ENCODE data around the gene PIGT.

The PIGT gene

GRCh38 chr20:45406260-45407066 is 9.5 kb upstream of the PIGT start:
- Histone ChIP-seq H3K36me3 (ENCODE audit: insufficient read depth, low read length) (peaks cover 18% of the 10 kb centered on the region), H3K27me3 (ENCODE audit: insufficient read depth, low read length) (no peaks in the 10 kb centered on the region), H3K9me3 (ENCODE audit: low read length) (no peaks in the 10 kb centered on the region), H3K4me3 (ENCODE audit: low read length) (peak overlapping the region; percentile 88), H3K4me1 (ENCODE audit: insufficient read depth, low read length) (no peaks in the 10 kb centered on the region), H2AFZ (ENCODE audit: low read depth, low read length) (peak overlapping the region; percentile 96)

- Histone ChIP-seq H3K4me3 (ENCODE audit: low read length) (peak overlapping the region; percentile 88), H3K4me1 (ENCODE audit: insufficient read depth, low read length) (no peaks in the 10 kb centered on the region), H3K27me3 (ENCODE audit: insufficient read depth, low read length) (no peaks in the 10 kb centered on the region)
Observed at GRCh38 chr20:45407067-45407745, 8.7 kb upstream of the PIGT start.

DNA sequence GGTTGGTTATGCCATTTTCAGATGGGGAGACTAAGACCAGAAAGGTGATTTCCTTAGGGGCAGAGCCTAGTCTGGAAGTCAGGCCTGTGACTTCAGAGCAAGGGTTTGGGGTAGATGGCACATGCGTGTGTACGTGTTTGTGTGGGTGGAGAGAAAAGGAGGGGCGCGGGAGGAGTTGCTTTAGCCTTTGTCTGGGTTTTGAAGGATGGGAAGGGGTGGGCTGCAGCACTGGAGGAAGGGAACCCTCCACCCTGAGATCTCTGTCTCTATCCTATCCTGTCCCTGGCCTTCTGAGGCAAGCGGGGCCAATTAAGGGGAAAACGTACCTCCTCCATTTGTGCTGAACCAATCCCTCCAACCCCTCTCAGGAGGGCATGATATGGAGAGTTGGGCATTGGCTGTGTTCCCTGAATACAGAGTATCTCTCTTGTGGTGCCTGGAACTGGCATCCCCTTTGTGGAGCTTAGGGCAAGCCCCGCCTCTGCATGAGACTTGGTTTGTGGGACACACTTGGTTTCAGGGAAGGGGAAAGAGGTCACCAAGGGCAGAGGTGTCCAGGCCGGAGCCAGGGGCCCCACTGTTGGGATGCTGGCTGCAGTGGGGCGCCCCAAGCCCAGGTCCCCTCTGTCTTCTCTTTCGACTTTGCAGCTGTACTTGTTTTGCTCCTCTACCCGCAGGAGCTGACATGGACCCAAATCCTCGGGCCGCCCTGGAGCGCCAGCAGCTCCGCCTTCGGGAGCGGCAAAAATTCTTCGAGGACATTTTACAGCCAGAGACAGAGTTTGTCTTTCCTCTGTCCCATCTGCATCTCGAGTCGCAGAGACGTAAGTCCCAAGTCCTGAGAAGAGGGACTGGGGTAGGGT is 7.9 kb upstream of the PIGT start, which contains the start of gene DBNDD2:
Gene DBNDD2, plus strand, starts transcription at position 507 of the 863 bp plus-strand sequence. Its CDS starts 179 bp downstream, at position 686.
- H3K9me3 ChIP-seq (ENCODE audit: low read length), result no peaks in the 10 kb centered on the region
- H3K4me3 ChIP-seq (ENCODE audit: low read length), result peak within 1 kb of the TSS; percentile 88
- H2AFZ ChIP-seq (ENCODE audit: low read depth, low read length), result peak within 1 kb of the TSS; percentile 96
- no peaks in the 10 kb centered on the region for H3K27me3 ChIP-seq (ENCODE audit: insufficient read depth, low read length)
- H3K4me1 ChIP-seq (ENCODE audit: insufficient read depth, low read length), result no peaks in the 10 kb centered on the region
- peaks cover 20% of the 10 kb centered on the region for H3K36me3 ChIP-seq (ENCODE audit: insufficient read depth, low read length)

More at GRCh38 chr20:45407067-45407745, 8.7 kb upstream of the PIGT start:
- no peaks in the 10 kb centered on the region for H3K9me3 ChIP-seq (ENCODE audit: low read length)
- peaks cover 20% of the 10 kb centered on the region for H3K36me3 ChIP-seq (ENCODE audit: insufficient read depth, low read length)
- H2AFZ ChIP-seq (ENCODE audit: low read depth, low read length), result peak overlapping the region; percentile 96

GRCh38 chr20:45408646-45409213 is 7.2 kb upstream of the PIGT start:
- H3K4me3 ChIP-seq (ENCODE audit: low read length), result no peak overlapping the region
- no peaks in the 10 kb centered on the region for H3K27me3 ChIP-seq (ENCODE audit: insufficient read depth, low read length)
- H3K4me1 ChIP-seq (ENCODE audit: insufficient read depth, low read length), result no peaks in the 10 kb centered on the region
- H2AFZ ChIP-seq (ENCODE audit: low read depth, low read length), result no peak overlapping the region
- H3K9me3 ChIP-seq (ENCODE audit: low read length), result no peaks in the 10 kb centered on the region
- peaks cover 20% of the 10 kb centered on the region for H3K36me3 ChIP-seq (ENCODE audit: insufficient read depth, low read length)

DNA sequence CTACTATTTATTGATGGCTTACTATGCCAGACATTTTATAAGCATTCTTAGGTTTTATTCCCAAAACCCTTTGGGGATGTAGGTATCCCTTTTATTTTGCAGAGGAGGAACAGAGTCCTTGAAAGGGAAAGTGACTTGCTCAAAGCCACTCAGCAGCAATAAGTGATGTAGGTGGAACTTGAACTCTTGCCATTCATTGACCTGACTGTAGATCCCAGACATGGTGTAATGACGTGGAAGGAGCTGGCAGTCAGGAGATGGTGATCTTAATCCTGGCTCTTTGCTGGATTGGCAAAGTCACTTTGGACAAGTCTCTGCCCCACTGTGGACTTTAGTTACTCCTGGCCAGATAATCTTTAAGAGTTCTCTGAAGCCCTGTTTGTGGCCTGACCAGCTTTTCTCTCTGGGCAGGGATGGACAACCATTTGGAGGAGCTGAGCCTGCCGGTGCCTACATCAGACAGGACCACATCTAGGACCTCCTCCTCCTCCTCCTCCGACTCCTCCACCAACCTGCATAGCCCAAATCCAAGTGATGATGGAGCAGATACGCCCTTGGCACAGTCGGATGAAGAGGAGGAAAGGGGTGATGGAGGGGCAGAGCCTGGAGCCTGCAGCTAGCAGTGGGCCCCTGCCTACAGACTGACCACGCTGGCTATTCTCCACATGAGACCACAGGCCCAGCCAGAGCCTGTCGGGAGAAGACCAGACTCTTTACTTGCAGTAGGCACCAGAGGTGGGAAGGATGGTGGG is 6.2 kb upstream of the PIGT start:
- H3K36me3 ChIP-seq (ENCODE audit: insufficient read depth, low read length), result peaks cover 20% of the 10 kb centered on the region
- H3K4me3 ChIP-seq (ENCODE audit: low read length), result no peak overlapping the region
- H3K9me3 ChIP-seq (ENCODE audit: low read length), result no peaks in the 10 kb centered on the region
- no peaks in the 10 kb centered on the region for H3K4me1 ChIP-seq (ENCODE audit: insufficient read depth, low read length)
- no peak overlapping the region for H2AFZ ChIP-seq (ENCODE audit: low read depth, low read length)
- H3K27me3 ChIP-seq (ENCODE audit: insufficient read depth, low read length), result no peaks in the 10 kb centered on the region

DNA sequence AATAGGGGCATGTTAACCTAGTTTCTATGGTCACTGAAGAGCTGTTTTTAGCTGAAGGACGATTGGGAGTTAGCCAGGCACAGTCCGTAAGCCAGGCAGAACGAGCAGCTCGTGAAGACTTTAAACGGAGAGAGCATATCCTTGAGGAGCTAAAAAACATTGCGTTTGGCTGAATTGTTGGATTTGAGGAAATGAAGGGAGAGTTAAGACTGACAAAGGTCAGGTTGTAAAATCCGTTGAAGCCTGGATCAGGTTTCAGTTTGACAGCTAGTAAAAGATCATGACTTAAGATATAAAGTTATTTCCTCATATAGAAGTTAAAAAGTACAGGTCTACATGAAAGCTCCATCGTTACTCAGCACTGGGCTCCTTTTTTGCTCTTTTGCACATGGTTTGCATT is 5.1 kb upstream of the PIGT start:
- Histone ChIP-seq H3K4me3 (ENCODE audit: low read length) (no peak overlapping the region), H3K4me1 (ENCODE audit: insufficient read depth, low read length) (peaks cover 6% of the 10 kb centered on the region), H3K36me3 (ENCODE audit: insufficient read depth, low read length) (peaks cover 20% of the 10 kb centered on the region), H3K27me3 (ENCODE audit: insufficient read depth, low read length) (no peaks in the 10 kb centered on the region), H3K9me3 (ENCODE audit: low read length) (no peaks in the 10 kb centered on the region), H2AFZ (ENCODE audit: low read depth, low read length) (no peak overlapping the region)

DNA sequence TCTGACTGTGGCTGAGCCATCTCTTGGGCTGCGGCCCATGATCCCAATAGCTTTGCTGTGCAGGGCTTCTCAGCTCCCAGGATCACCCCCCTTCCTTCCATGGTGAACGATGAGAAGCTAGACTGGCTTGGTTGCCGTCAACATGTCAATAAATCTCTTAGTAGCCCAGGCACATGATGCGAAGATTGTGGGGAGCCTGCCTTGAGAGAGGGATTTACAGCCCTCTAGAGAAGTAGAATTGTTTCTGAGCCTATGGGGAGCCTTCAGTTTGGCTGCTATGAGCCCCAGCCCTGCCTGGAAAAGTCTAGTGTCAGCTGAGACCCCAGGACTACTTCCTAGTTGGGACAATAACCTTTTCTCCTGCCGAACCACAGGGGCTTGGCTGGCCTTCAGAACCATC is 3.3 kb upstream of the PIGT start:
- Histone ChIP-seq H2AFZ (ENCODE audit: low read depth, low read length) (no peak overlapping the region), H3K36me3 (ENCODE audit: insufficient read depth, low read length) (peaks cover 20% of the 10 kb centered on the region), H3K4me1 (ENCODE audit: insufficient read depth, low read length) (peaks cover 15% of the 10 kb centered on the region), H3K4me3 (ENCODE audit: low read length) (no peak overlapping the region), H3K27me3 (ENCODE audit: insufficient read depth, low read length) (no peaks in the 10 kb centered on the region), H3K9me3 (ENCODE audit: low read length) (no peaks in the 10 kb centered on the region)

GRCh38 chr20:45413479-45413878 is 2.5 kb upstream of the PIGT start:
- no peaks in the 10 kb centered on the region for H3K9me3 ChIP-seq (ENCODE audit: low read length)
- peaks cover 21% of the 10 kb centered on the region for H3K36me3 ChIP-seq (ENCODE audit: insufficient read depth, low read length)
- no peak overlapping the region for H2AFZ ChIP-seq (ENCODE audit: low read depth, low read length)
- peaks cover 15% of the 10 kb centered on the region for H3K4me1 ChIP-seq (ENCODE audit: insufficient read depth, low read length)
- H3K27me3 ChIP-seq (ENCODE audit: insufficient read depth, low read length), result no peaks in the 10 kb centered on the region
- no peak overlapping the region for H3K4me3 ChIP-seq (ENCODE audit: low read length)

- peak overlapping the region; percentile 88 for H3K4me3 ChIP-seq (ENCODE audit: low read length)
- H3K4me1 ChIP-seq (ENCODE audit: insufficient read depth, low read length), result peaks cover 15% of the 10 kb centered on the region
Observed at GRCh38 chr20:45416917-45417316, 976 bp downstream of the PIGT start.

DNA sequence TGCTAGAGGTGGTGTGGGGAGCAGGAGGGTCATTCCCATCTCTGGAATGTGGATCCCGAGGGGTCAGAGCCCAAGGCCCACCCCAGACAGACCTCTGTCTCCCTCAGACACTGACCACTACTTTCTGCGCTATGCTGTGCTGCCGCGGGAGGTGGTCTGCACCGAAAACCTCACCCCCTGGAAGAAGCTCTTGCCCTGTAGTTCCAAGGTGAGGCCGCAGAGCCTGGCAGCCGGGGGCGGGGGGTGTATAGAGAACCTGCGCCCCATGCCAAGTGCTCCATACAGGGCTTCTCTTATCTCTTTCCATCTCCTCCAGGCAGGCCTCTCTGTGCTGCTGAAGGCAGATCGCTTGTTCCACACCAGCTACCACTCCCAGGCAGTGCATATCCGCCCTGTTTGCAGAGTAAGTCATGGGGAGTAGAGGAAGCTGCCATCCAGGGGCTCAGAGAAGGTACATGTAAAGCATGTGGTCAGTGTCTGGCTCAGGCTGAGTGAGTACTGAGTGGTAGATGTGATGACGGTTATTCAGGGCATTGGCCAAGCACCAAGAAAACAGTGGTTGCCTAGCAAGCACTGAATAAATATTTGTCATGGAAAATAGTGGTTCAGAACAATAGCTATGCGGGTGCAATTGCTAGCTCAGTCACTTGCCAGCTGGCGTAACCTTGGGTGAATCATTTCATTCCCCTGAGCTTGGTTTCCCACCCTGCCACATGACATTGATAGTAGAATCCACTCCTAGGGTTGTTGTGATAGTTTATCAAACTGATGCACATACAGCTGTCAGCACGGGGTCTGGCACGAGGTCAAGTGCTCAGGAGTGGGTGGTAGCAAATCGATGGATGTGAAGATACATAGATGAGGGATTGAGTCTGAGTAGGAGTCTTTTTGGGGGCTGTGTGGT is 3.5 kb downstream of the PIGT start:
- Histone ChIP-seq H3K36me3 (ENCODE audit: insufficient read depth, low read length) (peaks cover 56% of the 10 kb centered on the region), H3K4me3 (ENCODE audit: low read length) (no peak overlapping the region), H3K4me1 (ENCODE audit: insufficient read depth, low read length) (peaks cover 15% of the 10 kb centered on the region), H3K9me3 (ENCODE audit: low read length) (no peaks in the 10 kb centered on the region), H3K27me3 (ENCODE audit: insufficient read depth, low read length) (no peaks in the 10 kb centered on the region), H2AFZ (ENCODE audit: low read depth, low read length) (no peak overlapping the region)

More at GRCh38 chr20:45416917-45417316, 976 bp downstream of the PIGT start:
- Histone ChIP-seq H2AFZ (ENCODE audit: low read depth, low read length) (no peak overlapping the region), H3K36me3 (ENCODE audit: insufficient read depth, low read length) (peaks cover 35% of the 10 kb centered on the region), H3K9me3 (ENCODE audit: low read length) (no peaks in the 10 kb centered on the region), H3K27me3 (ENCODE audit: insufficient read depth, low read length) (no peaks in the 10 kb centered on the region)

DNA sequence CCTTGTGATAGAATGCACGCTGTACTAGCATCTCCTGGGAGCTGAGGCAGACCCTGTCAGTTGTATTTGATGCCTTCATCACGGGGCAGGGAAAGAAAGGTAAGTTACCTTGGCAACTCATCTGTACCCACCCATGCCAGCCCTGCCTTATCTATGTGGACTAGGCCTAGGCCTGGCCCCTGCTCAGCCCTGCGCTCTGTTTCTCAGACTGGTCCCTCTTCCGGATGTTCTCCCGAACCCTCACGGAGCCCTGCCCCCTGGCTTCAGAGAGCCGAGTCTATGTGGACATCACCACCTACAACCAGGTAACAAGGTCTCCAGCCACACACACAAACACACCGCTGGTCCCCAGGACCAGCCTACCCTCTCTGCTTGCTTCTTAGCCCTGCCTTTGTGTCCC is 4.2 kb downstream of the PIGT start:
- Histone ChIP-seq H2AFZ (ENCODE audit: low read depth, low read length) (no peak overlapping the region), H3K27me3 (ENCODE audit: insufficient read depth, low read length) (no peaks in the 10 kb centered on the region), H3K4me3 (ENCODE audit: low read length) (no peak overlapping the region), H3K36me3 (ENCODE audit: insufficient read depth, low read length) (peaks cover 61% of the 10 kb centered on the region), H3K4me1 (ENCODE audit: insufficient read depth, low read length) (peaks cover 14% of the 10 kb centered on the region), H3K9me3 (ENCODE audit: low read length) (no peaks in the 10 kb centered on the region)

Measured in neuron (in vitro differentiated cells).